ENCODE data around the gene RTN4. TPM values are rescaled to one million over a fixed set of nuclear protein-coding genes. Genes with fewer than 3 reads are reported as not detected.

Gene RTN4
- total RNA-seq, 1 experiment from 2014 or later, result 513 TPM

DNA sequence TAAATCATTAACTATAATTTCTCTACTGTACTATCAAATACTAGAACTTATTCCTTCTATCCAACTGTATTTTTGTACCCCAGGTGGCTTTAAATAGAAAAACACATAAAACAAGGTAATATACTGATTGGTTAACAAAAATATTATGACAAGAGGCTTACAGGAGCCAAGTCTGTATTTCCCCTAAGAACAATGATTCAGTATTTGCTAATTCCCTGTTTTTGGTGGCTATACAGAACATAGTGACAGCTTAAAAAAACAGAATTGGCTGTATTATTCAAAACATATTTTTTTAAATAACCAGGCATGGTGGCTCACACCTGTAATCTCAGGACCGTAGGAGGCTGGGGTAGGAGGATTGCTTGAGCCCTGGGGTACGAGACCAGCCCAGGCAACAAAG is 16.3 kb downstream of the RTN4 start:
- Histone ChIP-seq H3K4me1 (ENCODE audit: control insufficient read depth, insufficient read depth, low read length) (peaks cover 54% of the 10 kb centered on the region), H3K27ac (ENCODE audit: low read length) (no peak overlapping the region), H3K4me3 (ENCODE audit: low read depth in 2 of 2, low read length in 2 of 2) (no peak overlapping the region), H3K9me3 (ENCODE audit: control insufficient read depth, insufficient read depth, low read depth, low read length) (0 out of 2 replicates have a peak, but pooled peaks cover 3% of the 10 kb centered on the region), H3K36me3 (ENCODE audit: control insufficient read depth, insufficient read depth, low read length) (no peaks in the 10 kb centered on the region; the same call in 1 of the 2 replicates), H3K27me3 (ENCODE audit: control insufficient read depth, insufficient read depth, low read length) (no peaks in the 10 kb centered on the region)
- in situ Hi-C loops (cut with HindIII; ENCODE audit: low pct_unique_long_range_greater_than_20kb, low sequenced_read_pairs), result loop anchor here (25.0 kb wide), 1 partner anchor 128 kb away; no protein-coding TSS in a partner anchor
- DNase-seq (ENCODE audit: low read depth, low spot score) (no peak), ATAC-seq (no peak)
- ChIA-PET CTCF (no interaction called here), POLR2A (no interaction called here)
- TF ChIP-seq TCF7L2 (IDR thresholded peaks at IDR 0.05; ENCODE audit: low read depth, low read length) (no peak), POLR2AphosphoS5 (IDR thresholded peaks at IDR 0.05; ENCODE audit: low read depth, low read length) (no peak), SIN3A (IDR thresholded peaks at IDR 0.05; ENCODE audit: borderline replicate concordance, insufficient read depth, low read depth, low read length) (no peak), CTCF (IDR thresholded peaks at IDR 0.05) (no peak)
- TF ChIP-seq, protein P1, sequence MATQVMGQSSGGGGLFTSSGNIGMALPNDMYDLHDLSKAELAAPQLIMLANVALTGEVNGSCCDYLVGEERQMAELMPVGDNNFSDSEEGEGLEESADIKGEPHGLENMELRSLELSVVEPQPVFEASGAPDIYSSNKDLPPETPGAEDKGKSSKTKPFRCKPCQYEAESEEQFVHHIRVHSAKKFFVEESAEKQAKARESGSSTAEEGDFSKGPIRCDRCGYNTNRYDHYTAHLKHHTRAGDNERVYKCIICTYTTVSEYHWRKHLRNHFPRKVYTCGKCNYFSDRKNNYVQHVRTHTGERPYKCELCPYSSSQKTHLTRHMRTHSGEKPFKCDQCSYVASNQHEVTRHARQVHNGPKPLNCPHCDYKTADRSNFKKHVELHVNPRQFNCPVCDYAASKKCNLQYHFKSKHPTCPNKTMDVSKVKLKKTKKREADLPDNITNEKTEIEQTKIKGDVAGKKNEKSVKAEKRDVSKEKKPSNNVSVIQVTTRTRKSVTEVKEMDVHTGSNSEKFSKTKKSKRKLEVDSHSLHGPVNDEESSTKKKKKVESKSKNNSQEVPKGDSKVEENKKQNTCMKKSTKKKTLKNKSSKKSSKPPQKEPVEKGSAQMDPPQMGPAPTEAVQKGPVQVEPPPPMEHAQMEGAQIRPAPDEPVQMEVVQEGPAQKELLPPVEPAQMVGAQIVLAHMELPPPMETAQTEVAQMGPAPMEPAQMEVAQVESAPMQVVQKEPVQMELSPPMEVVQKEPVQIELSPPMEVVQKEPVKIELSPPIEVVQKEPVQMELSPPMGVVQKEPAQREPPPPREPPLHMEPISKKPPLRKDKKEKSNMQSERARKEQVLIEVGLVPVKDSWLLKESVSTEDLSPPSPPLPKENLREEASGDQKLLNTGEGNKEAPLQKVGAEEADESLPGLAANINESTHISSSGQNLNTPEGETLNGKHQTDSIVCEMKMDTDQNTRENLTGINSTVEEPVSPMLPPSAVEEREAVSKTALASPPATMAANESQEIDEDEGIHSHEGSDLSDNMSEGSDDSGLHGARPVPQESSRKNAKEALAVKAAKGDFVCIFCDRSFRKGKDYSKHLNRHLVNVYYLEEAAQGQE (IDR thresholded peaks at IDR 0.05; ENCODE audit: insufficient read depth in 1 of 2, low read depth in 2 of 2, low read length in 1 of 2), result no peak
- BruUV-seq (replicated peaks), result no TSS peak
- intact Hi-C loops (cut with micrococcal nuclease; ENCODE audit: unreplicated experiment), result no loop called here

DNA sequence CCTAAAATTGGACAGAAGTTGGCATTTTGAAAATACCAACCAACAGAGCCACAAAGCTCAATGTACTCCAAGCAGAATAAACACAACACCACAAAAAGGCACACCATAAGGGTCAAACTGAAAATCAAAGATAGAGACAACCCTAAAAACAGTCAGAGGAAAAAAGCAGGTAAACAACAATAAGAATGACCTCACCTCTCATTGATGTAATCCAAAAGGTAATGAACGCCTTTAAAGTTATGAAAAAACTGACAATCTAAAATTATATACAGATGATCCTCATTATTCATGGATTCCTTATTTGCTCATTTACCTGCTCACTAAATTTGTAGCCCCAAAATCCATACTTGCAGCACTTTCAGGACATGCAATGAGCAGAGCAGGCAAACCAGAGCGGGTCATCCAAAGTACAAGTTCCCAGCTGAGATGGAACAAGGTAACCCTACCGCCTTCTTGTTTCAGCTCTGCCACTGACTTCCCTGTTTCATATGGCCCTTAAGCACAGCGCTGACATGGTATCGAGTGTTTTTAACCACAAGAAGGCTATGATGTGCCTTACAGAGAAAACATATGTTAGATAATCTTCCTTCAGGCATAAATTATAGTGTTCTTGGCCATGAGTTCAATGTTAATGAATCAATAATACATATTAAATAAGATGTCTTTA is 17.0 kb downstream of the RTN4 start:
- in situ Hi-C loops (cut with HindIII; ENCODE audit: low pct_unique_long_range_greater_than_20kb, low sequenced_read_pairs), result loop anchor here (25.0 kb wide), 1 partner anchor 129 kb away; no protein-coding TSS in a partner anchor
- ATAC-seq, result no peak
- no peaks in the 10 kb centered on the region for H3K27me3 ChIP-seq (ENCODE audit: control insufficient read depth, insufficient read depth, low read length)
- no peak for TF ChIP-seq CTCF (IDR thresholded peaks at IDR 0.05)
- TF ChIP-seq, protein P1 (IDR thresholded peaks at IDR 0.05; ENCODE audit: insufficient read depth in 1 of 2, low read depth in 2 of 2, low read length in 1 of 2), result no peak
- TF ChIP-seq TCF7L2 (IDR thresholded peaks at IDR 0.05; ENCODE audit: low read depth, low read length), result no peak
- TF ChIP-seq SIN3A (IDR thresholded peaks at IDR 0.05; ENCODE audit: borderline replicate concordance, insufficient read depth, low read depth, low read length), result no peak
- TF ChIP-seq POLR2AphosphoS5 (IDR thresholded peaks at IDR 0.05; ENCODE audit: low read depth, low read length), result no peak
- H3K4me3 ChIP-seq (ENCODE audit: low read depth in 2 of 2, low read length in 2 of 2), result no peak overlapping the region
- H3K4me1 ChIP-seq (ENCODE audit: control insufficient read depth, insufficient read depth, low read length), result peaks cover 52% of the 10 kb centered on the region
- no peaks in the 10 kb centered on the region; the same call in 1 of the 2 replicates for H3K36me3 ChIP-seq (ENCODE audit: control insufficient read depth, insufficient read depth, low read length)
- ChIA-PET CTCF (no interaction called here), POLR2A (no interaction called here)
- H3K27ac ChIP-seq (ENCODE audit: low read length), result no peak overlapping the region
- BruUV-seq (replicated peaks), result no TSS peak
- no peak for DNase-seq (ENCODE audit: low read depth, low spot score)
- intact Hi-C loops (cut with micrococcal nuclease; ENCODE audit: unreplicated experiment), result no loop called here
- H3K9me3 ChIP-seq (ENCODE audit: control insufficient read depth, insufficient read depth, low read depth, low read length), result no peaks in the 10 kb centered on the region

Measured in Panc1 (cell line).